ENCODE results near the gene ABO.
"Not testable (repeated sequence)": the region's sequence is repeated elsewhere in the genome, so short reads cannot be mapped to it uniquely, and the experiment has no call there.

Gene ABO

GRCh38 chr9:133223159-133223756, 51.7 kb downstream of the ABO start:
- DNase-seq: not testable (repeated sequence)

- DNase-seq: not testable (repeated sequence)
These were observed 53.0 kb downstream of the ABO start for GRCh38 chr9:133221994-133222393.

- no peak for DNase-seq
These were observed 53.7 kb downstream of the ABO start for GRCh38 chr9:133221177-133221809.

- DNase-seq: not testable (repeated sequence)
These were observed 56.7 kb downstream of the ABO start for GRCh38 chr9:133218049-133218975.

GRCh38 chr9:133217333-133217988, 57.5 kb downstream of the ABO start:
- DNase-seq: not testable (repeated sequence)

GRCh38 chr9:133214276-133214675, 60.7 kb downstream of the ABO start:
- DNase-seq: not testable (repeated sequence)

GRCh38 chr9:133210609-133211008, 64.4 kb downstream of the ABO start:
- DNase-seq: no peak

GRCh38 chr9:133210202-133210532, 64.8 kb downstream of the ABO start:
- no peak for DNase-seq

GRCh38 chr9:133209327-133210201, 65.4 kb downstream of the ABO start:
- not testable (repeated sequence) for DNase-seq

- DNase-seq: not testable (repeated sequence)
These were observed 66.1 kb downstream of the ABO start, which contains the start of gene OBP2B for GRCh38 chr9:133208880-133209300. Gene OBP2B (minus strand): TSS chr9:133209250. CDS start chr9:133209199, 51 bp downstream.

GRCh38 chr9:133208171-133208879, 66.7 kb downstream of the ABO start:
- not testable (repeated sequence) for DNase-seq

GRCh38 chr9:133207540-133208170, 67.3 kb downstream of the ABO start:
- no peak for DNase-seq

GRCh38 chr9:133207021-133207531, 67.9 kb downstream of the ABO start:
- no peak for DNase-seq

- DNase-seq: no peak
These were observed 68.7 kb downstream of the ABO start for GRCh38 chr9:133205996-133206931.

- not testable (repeated sequence) for DNase-seq
These were observed 69.5 kb downstream of the ABO start for GRCh38 chr9:133205481-133205887.
